Left kidney (tissue), 2 donors: ENCODE data around the gene INPP5D. TPM values are rescaled to one million over a fixed set of nuclear protein-coding genes. Genes with fewer than 3 reads are reported as not detected.

ENCODE experiments used
- DNase-seq: peaks from one replicate; pipeline ENCODE4 v3.0.0-alpha.2; 2013
- polyA plus RNA-seq: library from polyadenylated mRNA; unstranded; fragments of 120-200 nt; gene quantifications from one replicate; pipeline ENCODE4 v1.2.1, GENCODE V29; 2013; ENCODE audit not compliant: insufficient read length

Gene INPP5D
- polyA plus RNA-seq, 1 donor, result 6.6 TPM

DNA sequence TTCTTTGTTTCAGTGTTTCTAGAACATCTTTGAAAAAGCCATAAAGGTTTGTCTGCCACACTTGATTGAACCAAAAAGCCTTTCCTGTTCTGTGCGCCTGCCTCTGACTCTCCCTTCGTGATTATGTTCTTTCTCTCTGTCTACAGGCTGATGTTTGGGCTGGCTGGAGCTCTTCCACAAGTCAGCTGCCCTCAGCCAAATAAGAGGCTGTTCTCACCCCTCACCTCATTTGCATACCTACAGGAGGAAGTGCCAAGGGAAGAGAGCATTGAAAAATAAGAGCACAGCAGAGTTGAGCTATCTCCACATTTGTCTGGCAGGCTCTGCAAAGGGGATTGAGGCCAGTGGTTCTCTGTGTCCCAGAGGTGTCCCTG, 15.8 kb downstream of the INPP5D start:
- no peak for DNase-seq

DNA sequence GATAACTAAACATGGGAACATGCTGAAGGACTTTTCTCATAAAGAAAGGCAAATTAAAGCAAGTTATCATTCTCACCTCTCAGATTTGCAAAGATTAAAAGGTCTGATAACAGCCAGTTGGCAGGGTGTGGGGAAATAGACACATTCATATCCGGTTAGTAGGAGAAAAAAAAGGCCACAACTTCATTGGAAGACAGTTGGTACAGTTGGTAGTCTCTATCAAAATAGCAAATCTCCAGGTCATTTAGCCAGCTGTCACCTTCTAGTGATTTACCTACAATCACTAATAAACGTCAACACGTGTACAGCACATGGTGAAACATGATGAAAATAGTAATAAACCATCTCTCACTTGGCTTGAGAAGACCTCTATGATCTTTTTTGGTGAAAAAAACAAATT, 16.6 kb downstream of the INPP5D start:
- no peak for DNase-seq

DNA sequence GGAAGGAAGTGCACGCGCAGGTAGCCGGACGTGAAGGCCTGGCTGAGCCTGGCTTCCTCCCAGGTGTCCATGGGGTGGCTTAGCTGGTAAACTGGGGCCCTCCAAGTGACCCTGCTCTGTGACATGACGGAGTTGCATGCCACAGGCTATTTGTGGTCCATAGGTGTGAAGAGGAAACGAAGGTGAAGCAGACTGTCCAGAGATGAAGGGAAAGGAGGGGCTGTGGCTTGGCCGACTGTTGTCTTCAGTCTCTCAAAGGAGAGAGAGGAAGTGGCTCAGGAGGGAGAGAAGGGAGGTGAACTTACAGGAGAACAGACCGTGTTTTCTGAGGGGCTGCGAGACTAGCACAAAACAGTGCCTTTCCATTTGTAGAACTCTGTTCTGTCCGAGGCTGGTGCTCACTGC, 19.3 kb downstream of the INPP5D start:
- no peak for DNase-seq

DNA sequence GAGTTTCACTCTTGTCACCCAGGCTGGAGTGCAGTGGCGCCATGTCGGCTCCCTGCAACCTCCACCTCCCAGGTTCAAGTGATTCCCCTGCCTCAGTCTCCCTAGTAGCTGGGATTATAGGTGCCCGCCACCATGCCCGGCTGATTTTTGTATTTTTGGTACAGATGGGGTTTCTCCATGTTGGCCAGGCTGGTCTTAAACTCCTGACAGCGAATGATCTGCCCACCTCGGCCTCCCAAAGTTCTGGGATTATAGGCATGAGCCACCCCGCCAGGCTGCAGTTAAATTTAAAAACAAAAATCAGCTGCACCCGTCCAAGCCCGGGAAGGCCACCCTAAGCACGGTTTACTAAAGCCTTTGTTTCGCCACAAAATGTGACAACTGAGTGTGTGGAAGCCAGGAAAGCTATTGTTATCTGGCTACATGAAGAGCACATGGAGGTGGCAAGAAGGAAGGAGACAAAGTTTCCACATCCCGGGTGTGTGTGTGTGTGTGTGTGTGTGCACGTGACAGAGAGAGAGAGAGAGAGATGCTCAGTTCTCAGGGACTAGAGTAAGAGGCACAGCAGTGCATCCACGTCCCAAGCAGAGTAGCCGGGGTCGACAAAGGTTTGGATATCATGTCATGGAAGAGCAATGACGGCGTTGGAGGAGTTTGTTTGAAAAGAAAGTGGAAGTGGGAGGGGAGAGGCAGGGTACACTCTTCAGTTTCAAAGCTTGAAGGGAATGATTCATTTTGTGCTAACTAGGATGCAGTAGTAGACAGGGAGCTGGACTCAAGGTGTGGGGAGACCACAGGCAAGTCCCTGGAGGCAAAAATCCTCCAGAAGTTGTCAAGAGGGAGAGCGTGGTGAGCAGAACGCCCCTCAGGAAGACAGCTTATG, 20.1 kb downstream of the INPP5D start:
- DNase-seq, result no peak

DNA sequence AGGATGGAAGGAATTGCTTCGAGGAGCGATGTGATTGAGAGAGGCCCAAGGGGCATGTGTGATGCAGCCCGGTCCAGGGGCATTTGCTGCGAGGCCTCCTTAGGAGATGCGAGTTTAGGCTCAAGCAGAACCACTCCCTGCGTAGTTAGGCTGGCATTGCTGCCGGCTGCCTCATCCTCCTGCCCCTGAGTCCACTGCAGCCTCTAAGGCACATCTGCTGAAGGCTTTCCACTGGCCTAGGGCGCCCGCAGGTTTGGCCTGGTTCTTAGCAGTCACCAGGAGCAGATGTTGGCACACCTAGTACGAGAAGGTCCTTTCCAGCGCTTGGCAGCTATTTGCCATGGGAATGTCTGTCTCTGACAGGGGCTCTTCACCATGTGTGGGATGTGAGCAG, 20.7 kb downstream of the INPP5D start:
- no peak for DNase-seq

DNA sequence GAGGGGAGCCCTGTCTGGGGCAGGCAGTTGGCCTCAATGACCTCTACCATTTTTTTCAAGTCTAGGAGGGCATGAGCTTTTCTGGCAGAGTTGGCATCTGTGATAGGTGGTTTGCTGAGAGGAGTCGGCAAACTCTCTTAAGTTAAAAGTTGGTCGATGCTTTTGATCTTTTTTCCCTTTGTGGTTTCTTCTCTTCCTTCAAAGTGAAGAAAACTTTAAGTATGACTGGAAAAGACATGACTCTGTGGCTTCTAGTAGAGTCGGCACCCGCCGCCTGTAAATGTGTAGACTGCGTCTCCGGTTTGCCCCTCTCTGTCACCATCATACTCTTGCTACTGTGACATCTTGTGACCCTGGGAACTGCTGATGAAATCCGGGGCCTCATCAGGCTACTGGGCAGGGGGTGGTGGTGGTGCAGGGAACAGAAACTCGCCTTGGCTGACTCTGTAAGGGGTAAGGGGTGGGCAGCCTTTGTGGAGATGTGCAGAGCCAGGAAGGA, 21.1 kb downstream of the INPP5D start:
- no peak for DNase-seq

DNA sequence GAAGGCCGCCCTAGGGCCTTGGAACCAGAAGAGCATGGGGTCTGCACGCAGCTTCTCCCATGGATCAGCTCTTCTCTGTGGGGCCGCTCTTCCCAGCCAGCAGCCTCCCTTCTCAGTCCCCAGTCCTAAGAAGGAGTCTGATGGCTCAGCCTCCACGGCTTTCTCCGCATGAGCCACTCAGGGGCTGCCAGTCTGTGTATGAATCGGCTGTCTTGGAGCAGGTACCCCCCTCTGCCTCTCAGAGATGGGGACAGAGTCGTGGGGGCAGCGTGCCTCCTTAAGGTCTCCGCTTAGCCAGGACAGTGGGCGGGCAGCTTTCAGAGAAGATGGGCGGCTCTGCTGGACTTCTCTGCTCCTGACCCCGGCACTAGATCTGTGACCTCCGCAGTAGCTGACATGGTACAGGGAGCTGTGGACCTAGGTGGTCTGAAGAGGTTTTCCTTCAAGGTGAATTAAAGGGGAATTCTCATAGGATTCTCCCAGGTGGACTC, 21.6 kb downstream of the INPP5D start:
- DNase-seq, result no peak

DNA sequence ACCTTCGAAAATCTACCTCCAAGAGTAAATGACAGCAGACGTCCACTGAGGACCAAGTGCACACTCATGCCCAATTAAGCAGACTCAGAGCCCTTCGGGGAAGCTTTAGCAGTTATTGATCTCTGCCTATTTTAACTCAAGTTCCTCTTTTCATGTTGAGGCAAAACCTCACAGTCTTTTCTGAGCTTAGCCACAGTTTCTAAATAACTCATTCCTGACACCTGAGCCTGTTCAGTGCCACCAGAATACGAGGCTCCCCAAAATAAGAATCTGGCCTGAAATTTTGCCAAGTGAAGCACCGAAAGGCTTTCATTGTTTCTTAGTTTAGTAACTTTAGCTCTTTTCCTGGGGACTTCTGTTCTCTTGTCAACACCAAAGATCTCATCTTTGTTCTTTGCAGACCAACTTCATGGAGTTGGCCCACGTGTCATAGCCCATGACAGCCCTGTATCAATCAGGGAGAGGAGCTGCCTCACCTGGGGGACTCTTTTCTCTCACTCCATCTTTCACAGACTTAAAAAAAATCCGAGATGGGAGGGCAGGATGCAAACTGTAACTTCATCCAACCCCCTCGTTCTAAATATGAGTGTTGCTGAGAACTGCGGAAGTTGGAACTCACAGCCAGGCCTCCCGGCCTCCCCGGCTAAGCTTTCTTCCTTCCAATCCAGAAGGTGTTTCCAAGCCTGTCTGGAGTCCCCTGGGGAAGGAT, 22.2 kb downstream of the INPP5D start:
- DNase-seq, result no peak

DNA sequence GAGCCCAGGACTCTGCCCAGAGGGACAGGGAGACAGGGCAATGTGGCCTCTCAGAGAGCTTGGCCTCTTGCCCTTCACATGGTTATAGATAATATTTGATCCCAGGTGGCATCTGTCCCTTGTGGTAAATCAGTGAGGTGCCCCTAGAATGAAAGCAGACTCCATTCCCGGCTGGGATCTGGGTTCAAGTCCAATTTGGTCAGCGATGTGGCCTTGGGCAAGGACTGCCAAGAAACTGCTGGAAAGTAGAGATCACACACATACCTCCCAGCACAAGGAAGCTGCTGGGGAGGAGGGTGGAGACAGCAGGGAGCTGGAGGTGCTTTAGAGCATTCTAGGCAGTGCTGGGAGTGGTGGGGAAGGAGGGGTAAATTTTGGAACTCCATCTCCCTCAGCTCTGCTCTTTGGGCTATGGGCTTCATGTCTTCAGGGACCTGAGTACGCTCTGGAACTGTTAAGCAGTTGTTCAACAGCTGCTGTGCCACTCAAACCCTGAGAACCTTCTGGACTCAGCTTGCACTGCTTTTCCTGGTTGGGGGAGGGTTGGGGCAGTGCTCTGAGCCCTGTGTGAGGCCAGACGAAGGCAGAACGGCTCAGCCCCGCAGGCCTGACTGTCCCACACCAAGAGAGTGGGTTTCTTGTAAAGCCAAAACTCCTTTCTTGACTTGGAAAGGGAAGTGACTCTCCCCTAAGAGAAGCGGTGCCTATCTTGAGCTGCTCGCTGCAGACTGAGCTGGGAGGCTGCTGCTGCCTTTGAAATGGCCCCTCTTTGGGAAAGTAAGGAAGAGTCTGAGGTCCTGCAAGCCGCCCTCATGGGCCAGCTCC, 23.0 kb downstream of the INPP5D start:
- DNase-seq, result no peak

DNA sequence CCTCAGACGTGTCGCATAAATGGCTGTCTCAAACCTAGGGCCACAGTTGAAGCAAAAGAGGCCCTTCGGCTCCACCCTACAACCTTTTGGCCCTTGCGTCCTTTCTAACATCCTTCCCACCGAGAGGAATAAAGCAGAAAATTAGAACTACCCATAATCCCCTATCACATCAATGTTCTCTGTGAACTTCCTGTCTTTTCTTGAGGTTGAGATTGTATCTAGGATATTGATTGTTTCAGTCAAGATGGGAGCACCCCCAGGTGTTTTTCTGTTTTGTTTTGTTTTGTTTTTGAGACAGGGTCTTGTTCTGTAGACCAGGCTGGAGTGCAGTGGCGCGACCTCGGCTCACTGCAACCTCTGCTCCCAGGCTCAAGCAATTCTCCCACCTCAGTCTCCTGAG, 23.6 kb downstream of the INPP5D start:
- no peak for DNase-seq

DNA sequence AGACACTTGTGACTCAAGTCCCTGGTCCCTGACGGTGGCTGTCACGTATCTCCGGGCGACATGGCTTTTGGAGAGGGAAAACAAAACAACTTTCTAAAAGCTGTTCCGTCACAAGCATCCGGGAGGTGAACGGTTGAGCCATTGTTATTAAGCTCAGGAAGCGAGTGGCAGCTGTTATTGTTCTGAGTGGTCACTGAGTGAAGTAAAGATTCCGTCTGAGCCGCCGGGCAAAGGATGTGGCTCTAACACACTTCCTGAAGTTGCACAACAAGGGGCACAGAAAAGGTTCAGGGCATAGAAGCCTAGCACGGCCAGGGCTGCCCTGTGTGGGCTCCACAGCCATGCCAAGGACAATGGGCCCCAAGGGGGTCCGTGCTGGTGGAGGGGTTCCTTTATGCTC, 24.3 kb downstream of the INPP5D start:
- peak; percentile 19 for DNase-seq

DNA sequence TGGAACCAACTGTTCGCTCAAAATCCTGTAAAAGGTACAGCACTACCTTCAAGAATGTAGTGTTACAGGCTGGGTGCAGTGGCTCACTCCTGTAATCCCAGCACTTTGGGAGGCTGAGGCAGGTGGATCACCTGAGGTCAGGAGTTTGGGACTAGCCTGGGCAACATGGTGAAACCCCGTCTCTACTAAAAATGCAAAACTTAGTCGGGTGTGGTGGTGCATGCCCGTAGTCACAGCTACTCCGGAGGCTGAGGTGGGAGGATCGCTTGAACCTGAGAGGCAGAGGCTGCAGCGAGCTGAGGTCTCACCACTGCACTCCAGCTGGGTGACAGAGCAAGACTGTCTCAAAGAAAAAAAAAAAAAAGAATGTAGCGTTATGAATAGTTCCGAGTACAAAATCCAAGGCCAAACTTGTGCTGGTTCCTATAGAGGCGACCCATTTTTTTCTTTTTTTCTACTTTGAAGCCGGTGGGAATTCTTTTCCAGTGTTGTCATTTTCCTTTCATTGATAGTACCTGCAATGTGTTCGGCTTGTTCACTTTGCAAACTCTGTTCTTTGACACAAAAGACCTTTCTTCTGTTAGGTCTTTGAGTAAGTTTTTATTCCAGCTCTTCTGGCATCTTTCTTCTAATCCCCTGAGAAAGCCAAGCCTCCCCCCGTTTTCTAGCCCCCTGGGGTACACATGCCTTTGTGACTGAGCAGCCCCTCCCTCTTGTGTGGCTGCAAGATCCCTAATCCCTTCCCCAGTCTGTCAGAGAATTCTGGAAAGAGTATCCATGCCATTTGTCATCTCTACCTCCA, 25.1 kb downstream of the INPP5D start:
- no peak for DNase-seq

DNA sequence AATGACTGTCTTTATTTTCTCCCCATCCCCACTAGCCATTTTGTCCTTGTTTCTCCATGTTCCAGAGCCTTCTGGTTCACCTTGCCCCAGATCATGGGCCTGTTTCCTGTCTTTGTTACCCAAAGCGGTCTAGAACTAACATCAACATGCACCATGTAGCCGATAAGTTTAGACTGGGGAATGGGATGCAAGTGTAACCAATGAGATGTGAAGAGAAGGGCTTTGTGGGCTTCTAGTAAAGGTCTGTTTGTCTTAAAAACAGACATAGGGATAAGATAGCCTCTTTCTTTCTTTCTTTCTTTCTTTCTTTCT, 25.7 kb downstream of the INPP5D start:
- DNase-seq, result no peak

DNA sequence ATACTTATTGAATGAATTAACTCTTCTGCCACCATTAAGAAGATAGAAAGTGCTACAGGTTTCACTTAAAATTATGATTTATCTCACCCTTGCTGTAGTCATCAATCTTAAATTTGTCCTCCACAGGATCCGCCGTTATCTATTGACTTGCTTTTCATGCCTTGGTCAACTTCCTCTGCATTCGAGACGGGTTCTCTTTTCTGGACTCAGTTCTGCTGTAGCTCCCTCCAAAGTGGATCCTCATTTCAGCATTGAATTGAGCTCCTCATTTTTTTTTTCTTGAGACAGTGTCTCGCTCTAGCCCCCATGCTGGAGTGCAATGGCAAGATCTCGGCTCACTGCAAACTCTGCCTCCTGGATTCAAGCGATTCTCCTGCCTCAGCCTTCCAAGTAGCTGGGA, 27.6 kb downstream of the INPP5D start:
- DNase-seq, result no peak

DNA sequence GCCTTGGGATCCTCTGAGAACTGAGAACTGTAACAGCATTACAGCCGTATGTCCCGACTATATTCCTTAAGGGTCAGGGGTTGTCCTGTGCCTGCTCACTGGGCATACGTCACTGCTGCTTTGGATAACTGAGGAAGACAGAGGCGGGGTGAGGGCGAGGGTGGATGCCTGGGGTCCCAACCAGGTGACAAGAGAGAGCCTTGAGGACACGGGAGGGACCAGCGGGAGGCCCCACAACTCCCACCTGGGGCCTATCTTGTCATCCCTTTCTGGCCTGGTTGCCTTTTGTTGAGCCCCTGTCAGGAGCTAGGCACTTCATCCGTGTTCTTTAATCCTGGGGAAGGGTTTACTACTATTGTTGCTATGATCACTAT, 28.8 kb downstream of the INPP5D start:
- DNase-seq, result no peak

DNA sequence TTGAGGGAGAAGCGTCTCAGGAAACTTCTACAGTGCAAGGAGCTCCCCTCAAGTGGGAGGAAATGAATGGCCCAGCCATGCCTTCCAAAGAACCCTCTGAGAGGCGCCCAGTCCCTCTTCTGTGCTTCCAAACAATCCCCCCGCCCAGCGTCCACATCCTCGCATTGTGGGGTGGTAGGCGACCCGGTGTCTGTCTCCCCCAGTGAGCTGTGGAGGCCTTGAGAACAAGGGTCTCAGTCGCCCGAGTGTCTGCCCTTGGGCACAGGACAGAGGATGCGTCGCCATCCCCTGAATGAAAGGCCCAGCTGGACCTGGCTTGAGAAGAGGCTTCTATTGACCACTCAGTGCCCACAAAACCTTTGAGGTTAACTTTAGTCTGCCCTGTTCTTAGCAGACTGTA, 29.7 kb downstream of the INPP5D start:
- no peak for DNase-seq

DNA sequence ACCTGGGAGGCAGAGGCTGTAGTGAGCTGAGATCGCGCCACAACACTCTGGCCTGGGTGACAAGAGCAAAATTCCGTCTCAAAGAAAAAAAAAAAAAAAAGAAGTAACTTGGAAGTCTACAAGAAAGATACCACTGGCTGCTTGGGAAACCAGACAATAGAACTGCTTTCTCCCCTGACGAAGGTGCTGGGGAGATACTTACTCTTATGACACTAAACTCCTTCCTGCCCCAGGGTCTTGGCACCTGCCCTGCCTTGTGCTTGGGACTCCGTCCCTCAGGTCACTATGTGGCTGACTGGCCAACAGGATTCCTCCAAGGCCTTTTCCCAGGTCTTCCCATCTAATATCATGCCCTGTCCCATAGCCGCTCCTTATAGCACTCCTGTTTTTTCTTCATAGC, 30.7 kb downstream of the INPP5D start:
- DNase-seq, result no peak

DNA sequence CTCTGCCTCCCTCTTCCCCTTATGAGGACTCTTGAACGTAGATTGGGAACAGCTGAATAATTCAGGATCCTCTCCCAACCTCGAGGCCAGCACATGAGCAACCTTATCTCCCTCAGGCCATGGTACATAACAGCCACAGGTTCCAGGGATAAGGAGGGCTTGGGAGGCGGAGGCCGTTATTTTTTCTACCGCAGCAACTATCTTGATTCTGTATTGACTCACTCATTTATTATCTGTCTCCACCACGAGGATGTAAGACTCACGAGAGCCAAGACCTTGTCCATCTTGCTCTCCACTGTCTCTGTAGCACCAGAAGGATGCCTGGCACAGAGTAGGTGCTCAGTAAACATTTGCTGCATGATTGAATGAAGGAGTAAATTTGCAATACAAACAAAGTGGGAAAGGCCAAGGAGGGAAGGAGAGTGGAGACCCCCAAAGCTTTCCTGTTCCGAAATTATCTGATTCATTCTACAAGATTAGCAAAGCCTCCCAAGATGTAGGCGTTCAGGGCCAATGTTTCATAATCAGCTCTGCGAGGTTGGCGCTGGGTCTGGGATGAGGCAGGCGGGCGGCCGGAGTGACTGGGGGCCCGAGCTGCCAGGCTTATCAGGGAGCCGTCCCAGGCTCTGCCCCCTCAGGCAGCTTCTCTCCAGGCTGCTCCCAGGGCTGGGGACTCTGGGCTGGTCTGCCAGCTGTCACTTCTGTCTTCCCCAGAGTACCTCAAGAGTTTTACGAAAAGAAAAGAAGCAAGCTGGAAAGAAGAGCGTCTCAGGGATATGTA, 31.6 kb downstream of the INPP5D start:
- no peak for DNase-seq

DNA sequence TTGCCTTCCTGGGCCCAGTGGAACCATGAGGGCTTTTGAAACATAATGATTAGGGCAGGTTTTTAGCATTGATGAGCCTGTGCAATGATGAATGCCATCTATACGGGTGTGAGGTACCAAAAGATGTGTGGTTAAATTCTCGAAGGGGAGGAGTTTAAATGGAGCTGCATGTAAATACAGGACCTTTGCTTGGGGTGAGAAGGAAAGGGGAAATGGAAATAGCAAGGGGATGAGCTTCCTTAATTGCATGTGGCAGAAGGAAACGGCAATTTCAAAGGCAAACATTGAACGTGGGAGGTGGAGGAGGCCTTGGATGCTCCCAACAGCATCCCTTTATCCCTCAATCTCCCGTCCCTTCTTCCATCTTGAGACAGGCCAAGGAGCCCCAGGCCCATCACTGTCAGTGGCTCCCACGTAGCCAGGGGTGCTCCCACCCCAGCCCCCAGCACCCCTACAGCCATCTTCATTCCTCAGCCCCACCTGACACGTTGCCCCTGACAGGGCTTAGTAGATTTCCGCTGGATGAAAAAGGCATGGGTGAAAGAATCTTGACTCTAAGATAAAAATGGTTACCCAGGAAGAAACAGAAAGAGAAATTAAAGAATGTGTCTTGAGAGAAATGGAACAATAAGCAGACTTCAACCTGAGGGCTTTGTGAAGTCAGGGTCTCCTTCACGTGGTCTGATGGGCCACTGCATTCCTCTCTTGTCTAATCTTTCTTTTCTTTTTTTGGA, 32.5 kb downstream of the INPP5D start:
- DNase-seq, result no peak

DNA sequence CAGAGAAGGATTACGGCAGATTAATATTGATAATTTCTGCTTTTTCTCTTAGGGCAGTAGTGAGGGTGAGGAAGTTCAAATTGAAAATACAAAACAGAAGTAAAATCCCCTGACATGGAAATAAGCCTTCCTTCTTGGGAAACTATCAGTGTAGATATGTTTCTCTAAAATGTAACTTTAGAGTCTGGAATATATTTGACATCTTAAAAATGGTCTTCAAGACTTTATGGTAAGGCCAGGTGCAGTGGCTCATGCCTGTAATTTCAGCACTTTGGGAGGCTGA, 33.0 kb downstream of the INPP5D start:
- DNase-seq, result no peak

DNA sequence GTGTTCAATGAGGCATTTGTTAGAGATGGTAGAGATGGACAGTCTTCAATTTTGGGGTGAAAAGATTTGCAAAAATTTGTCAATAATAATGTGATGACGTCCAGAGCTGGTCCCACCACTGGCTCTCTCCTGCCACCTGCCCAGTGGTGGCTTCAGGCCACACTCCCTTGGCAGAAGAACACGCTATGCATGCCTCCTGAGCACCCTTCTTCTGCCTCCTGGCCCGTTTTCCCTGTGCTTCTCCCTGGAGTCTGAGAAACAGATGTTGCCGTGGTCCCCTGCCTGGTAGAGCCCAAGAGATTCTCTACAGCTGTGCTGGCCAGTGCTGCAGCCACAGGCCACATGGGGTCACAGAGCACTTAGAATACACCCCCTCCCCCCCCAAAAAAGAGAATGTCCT, 33.6 kb downstream of the INPP5D start:
- DNase-seq, result no peak
